Measurements from ENCODE around the gene DHX35.

GRCh38 chr20:39072653-39073052, 110.5 kb downstream of the DHX35 start:
- TF ChIP-seq EZH2 (IDR thresholded peaks at IDR 0.05; ENCODE audit: insufficient read depth, poor library complexity, severe bottlenecking) (no peak), EZH2phosphoT487 (IDR thresholded peaks at IDR 0.05; ENCODE audit: insufficient read depth, low read depth) (no peak)

Data from GM23248 (cell line).